Naive thymus-derived CD4-positive, alpha-beta T cell (primary cell): ENCODE results near the gene NIPAL3. TPM values are rescaled to one million over a fixed set of nuclear protein-coding genes. Genes with fewer than 3 reads are reported as not detected.

Experiments used
- ATAC-seq: fragments of 150-1000 bp; cut with Tn5 transposase; 2 replicates; pipeline ENCODE4 v1.10.0; 2021; ENCODE audit warnings: mild to moderate bottlenecking, moderate library complexity
- CTCF ChIA-PET: fragments of 350-600 bp; sonication (Branson Sonifier 250); formaldehyde crosslinking; loops from one replicate; lab custom pipeline; 2021; ENCODE audit warnings: antibody characterized with exemption; lab: Charles Lee
- POLR2A ChIA-PET: fragments of 350-600 bp; sonication (Branson Sonifier 250); formaldehyde crosslinking; loops from one replicate; lab custom pipeline; 2021; ENCODE audit warnings: antibody characterized with exemption, inconsistent platforms; lab: Charles Lee
- DNase-seq, 9 donors: peaks; one replicate each; pipeline versions ENCODE4 v3.0.0 to v3.0.0-alpha.2; 2020 to 2022; ENCODE audit warnings: mixed read lengths in 1 of 9
- H3K27ac ChIP-seq: one replicate; pipeline ENCODE4 v1.7.0; 2013; ENCODE audit warnings: mild to moderate bottlenecking, low read depth, low read length, moderate library complexity
- H3K27me3 ChIP-seq, 2 donors: one replicate each; pipeline ENCODE4 v1.7.0; 2013; ENCODE audit warnings: low read length in 2 of 2, mild to moderate bottlenecking in 2 of 2, moderate library complexity in 2 of 2; ENCODE audit not compliant: control insufficient read depth in 2 of 2, insufficient read depth in 2 of 2
- H3K36me3 ChIP-seq, 3 experiments: 1 replicate in 2 of 3; 2 replicates in 1 of 3; pipeline ENCODE4 v1.7.0; 2013; ENCODE audit warnings: low read length in 3 of 3, mild to moderate bottlenecking in 3 of 3, moderate library complexity in 1 of 3; ENCODE audit not compliant: insufficient read depth in 3 of 3, control insufficient read depth in 2 of 3
- H3K4me1 ChIP-seq, 2 donors: one replicate each; pipeline ENCODE4 v1.7.0; 2013; ENCODE audit warnings: low read length in 2 of 2, mild to moderate bottlenecking in 2 of 2, moderate library complexity in 1 of 2; ENCODE audit not compliant: control insufficient read depth in 2 of 2, insufficient read depth in 2 of 2
- H3K4me3 ChIP-seq: 2 replicates; pipeline ENCODE4 v1.7.0; 2013; ENCODE audit warnings: mild to moderate bottlenecking, low read length
- H3K9me3 ChIP-seq, 3 experiments: 1 replicate in 2 of 3; 2 replicates in 1 of 3; pipeline ENCODE4 v1.7.0; 2013; ENCODE audit warnings: low read length in 3 of 3; ENCODE audit not compliant: control insufficient read depth in 2 of 3
- H3K27ac Mint-ChIP-seq, 9 donors: one replicate each; pipeline ENCODE4 v1.8.0; 2020 to 2022; ENCODE audit warnings: mixed read lengths in 9 of 9, mild to moderate bottlenecking in 8 of 9, moderate library complexity in 5 of 9, inconsistent platforms in 2 of 9
- H3K27me3 Mint-ChIP-seq, 5 donors: one replicate each; pipeline ENCODE4 v1.8.0; 2021 to 2022; ENCODE audit warnings: mixed read lengths in 5 of 5, mild to moderate bottlenecking in 1 of 5
- H3K36me3 Mint-ChIP-seq, 5 donors: one replicate each; pipeline ENCODE4 v1.8.0; 2020 to 2022; ENCODE audit warnings: mixed read lengths in 5 of 5, mild to moderate bottlenecking in 3 of 5, inconsistent platforms in 1 of 5
- H3K4me1 Mint-ChIP-seq, 7 donors: one replicate each; pipeline ENCODE4 v1.8.0; 2020 to 2022; ENCODE audit warnings: mixed read lengths in 7 of 7, mild to moderate bottlenecking in 3 of 7, inconsistent platforms in 1 of 7
- H3K4me3 Mint-ChIP-seq, 10 donors: one replicate each; pipeline ENCODE4 v1.8.0; 2020 to 2022; ENCODE audit warnings: mild to moderate bottlenecking in 10 of 10, mixed read lengths in 10 of 10, moderate library complexity in 6 of 10, inconsistent platforms in 2 of 10
- H3K9me3 Mint-ChIP-seq, 11 donors: one replicate each; pipeline ENCODE4 v1.8.0; 2020 to 2022; ENCODE audit warnings: mixed read lengths in 11 of 11, mild to moderate bottlenecking in 4 of 11, inconsistent platforms in 1 of 11, moderate library complexity in 1 of 11
- intact Hi-C, 2 donors: fragments of 100-400 bp; cut with micrococcal nuclease; formaldehyde crosslinking; loops; one replicate each; pipeline ENCODE4 v1.15.1; 2023
- polyA plus RNA-seq, 2 donors: library from polyadenylated mRNA; unstranded; fragments of 300-500 nt; fragmentation: Illumina TruSeq; gene quantifications; one replicate each; pipeline ENCODE4 v1.2.3, GENCODE V29; 2021
- total RNA-seq, 6 experiments: library from RNA in 5 of 6; stranded (reverse) in 5 of 6; gene quantifications; 1 replicate in 5 of 6; 2 replicates in 1 of 6; pipeline ENCODE4 v1.2.3 and lab custom pipeline; 2021 to 2026

Gene NIPAL3
- total and polyA plus RNA-seq, 7 experiments from 2014 or later: 35.5 to 127 (median 63.7) TPM

DNA sequence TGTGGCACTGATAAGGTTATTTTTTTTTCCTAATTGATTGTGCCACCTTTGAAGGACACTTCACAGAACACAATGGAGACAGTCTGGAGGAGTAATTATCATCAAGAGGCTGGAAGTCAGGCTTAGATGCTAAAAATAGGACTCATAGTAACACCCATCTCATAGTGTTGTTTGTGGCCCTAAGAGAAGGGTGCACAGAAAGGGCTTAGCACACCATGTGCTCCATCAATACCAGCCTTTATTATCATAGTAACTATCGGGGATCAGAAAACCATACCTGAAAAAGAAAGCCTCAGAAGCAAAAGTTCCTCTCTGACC, 11.9 kb downstream of the NIPAL3 start:
- peaks cover 0 to 7% of the 10 kb centered on the region in 2 donors for H3K4me1 ChIP-seq
- H3K9me3 Mint-ChIP-seq: no peaks in the 10 kb centered on the region
- intact Hi-C loops: no loop called here
- no peaks in the 10 kb centered on the region for H3K27me3 Mint-ChIP-seq
- H3K36me3 ChIP-seq: peaks cover 1 to 60% (median 5%) of the 10 kb centered on the region in 3 experiments
- peak overlapping the region in 4 of 10 donors; percentile 24 to 37 (median 27) for H3K4me3 Mint-ChIP-seq
- H3K4me1 Mint-ChIP-seq: peaks cover 29 to 90% (median 81%) of the 10 kb centered on the region in 7 donors
- H3K4me3 ChIP-seq: no peak overlapping the region
- peak overlapping the region in 2 of 9 donors; percentile 56 to 78 for H3K27ac Mint-ChIP-seq
- H3K36me3 Mint-ChIP-seq: peaks cover 10 to 60% (median 34%) of the 10 kb centered on the region in 5 donors
- no peaks in the 10 kb centered on the region for H3K9me3 ChIP-seq
- no peak overlapping the region for H3K27ac ChIP-seq
- ChIA-PET CTCF (no interaction called here), POLR2A (no interaction called here)
- no peaks in the 10 kb centered on the region for H3K27me3 ChIP-seq
- ATAC-seq (no peak), DNase-seq (no peak)

DNA sequence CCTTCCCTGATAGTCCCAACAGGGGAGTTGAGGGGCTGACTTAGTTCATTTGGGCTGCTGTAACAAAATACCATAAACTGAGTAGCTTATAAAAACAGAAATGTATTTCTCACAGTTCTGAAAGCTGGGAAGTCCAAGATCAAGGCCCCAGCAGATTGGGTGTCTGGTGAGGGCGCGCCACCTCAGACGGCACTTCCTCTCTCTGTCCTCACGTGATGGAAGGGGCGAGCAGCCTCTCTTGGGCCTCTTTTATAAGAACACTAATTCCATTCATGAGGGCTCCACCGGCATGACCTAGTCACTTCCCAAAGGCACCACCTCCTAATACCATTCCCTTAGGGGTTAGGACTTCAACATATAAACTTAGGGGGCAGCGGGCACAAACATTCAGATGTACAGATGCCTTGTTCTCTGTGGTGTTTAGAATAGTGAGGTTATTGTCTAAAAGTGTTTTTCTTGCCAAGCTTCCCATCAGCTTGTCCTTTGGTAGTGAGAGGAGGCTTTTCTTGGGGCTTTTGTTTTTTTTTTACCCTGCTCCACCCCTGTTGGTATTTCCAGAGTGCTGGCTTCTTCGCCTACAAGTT, 20.3 kb downstream of the NIPAL3 start:
- Mint-ChIP-seq H3K27me3 (no peaks in the 10 kb centered on the region), H3K27ac (peak overlapping the region in 5 of 9 donors; percentile 2 to 85 (median 46)), H3K9me3 (no peaks in the 10 kb centered on the region), H3K36me3 (peaks cover 5 to 48% (median 20%) of the 10 kb centered on the region in 5 donors), H3K4me1 (peaks cover 16 to 75% (median 56%) of the 10 kb centered on the region in 7 donors), H3K4me3 (peak overlapping the region in 2 of 10 donors; percentile 29 to 40)
- ATAC-seq (no peak), DNase-seq (peak in 1 of 9 donors; percentile 14)
- Histone ChIP-seq H3K36me3 (peaks cover 0 to 47% (median 9%) of the 10 kb centered on the region in 3 experiments), H3K4me3 (no peak overlapping the region), H3K9me3 (no peaks in the 10 kb centered on the region), H3K4me1 (peaks cover 0 to 7% of the 10 kb centered on the region in 2 donors), H3K27ac (no peak overlapping the region), H3K27me3 (no peaks in the 10 kb centered on the region)
- ChIA-PET CTCF (interaction anchor here (0.9 to 1.0 kb wide), 3 partner anchors 43 to 151 kb away, joined by 3 to 4 read pairs (median 3); no protein-coding TSS in a partner anchor), POLR2A (interaction anchor here (1.2 kb wide), 1 partner anchor 16 kb away, joined by 3 read pairs; no protein-coding TSS in a partner anchor)
- intact Hi-C loops: no loop called here

DNA sequence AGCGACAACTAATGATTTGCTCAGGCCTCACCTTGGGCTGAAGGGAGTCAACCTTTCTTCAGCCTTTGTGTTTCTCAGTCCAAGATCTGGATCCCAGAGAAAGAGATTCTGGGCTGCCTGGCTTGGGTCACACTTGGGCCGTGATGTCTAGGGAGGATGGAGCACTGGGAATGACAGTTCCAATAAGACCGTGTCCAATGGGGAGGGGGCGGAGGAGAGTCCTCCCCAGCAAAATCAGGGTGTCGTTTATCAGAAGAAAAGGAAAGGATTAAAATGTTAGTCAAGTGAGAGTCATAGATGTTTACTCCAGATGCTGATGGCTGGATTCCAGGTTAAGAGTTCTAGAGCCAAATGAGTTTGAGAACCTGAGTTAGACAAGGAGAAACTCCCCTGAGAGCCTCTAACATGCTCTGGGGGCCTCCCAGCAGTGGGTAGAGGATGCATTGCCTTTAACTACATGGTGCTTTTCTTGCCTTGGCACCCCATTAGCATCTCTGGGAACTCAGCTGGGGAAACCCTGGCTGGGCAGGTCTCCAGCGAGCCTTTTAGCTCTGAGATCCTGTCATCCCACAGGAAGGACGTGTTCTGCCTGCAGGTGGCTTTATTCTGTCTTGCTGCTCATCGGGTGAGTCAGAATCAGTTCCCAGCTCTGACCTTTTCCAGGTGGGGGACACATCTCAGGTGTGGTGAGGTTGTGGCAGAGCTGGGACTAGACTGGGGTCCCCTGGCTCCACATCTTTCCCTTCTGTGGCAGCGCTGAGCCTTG, 22.2 kb downstream of the NIPAL3 start:
- no peak for ATAC-seq
- Mint-ChIP-seq H3K36me3 (peaks cover 11 to 61% (median 22%) of the 10 kb centered on the region in 5 donors), H3K27ac (peak overlapping the region in 5 of 9 donors; percentile 15 to 75 (median 58)), H3K27me3 (no peaks in the 10 kb centered on the region), H3K9me3 (no peaks in the 10 kb centered on the region), H3K4me1 (peaks cover 13 to 70% (median 51%) of the 10 kb centered on the region in 7 donors), H3K4me3 (no peak overlapping the region)
- H3K27ac ChIP-seq: no peak overlapping the region
- peaks cover 0 to 60% (median 9%) of the 10 kb centered on the region in 3 experiments for H3K36me3 ChIP-seq
- H3K27me3 ChIP-seq: no peaks in the 10 kb centered on the region
- intact Hi-C loops: no loop called here
- ChIA-PET POLR2A (interaction anchor here (0.9 kb wide), 1 partner anchor 65 kb away, joined by 3 read pairs; no protein-coding TSS in a partner anchor), CTCF (no interaction called here)
- no peaks in the 10 kb centered on the region for H3K9me3 ChIP-seq
- H3K4me1 ChIP-seq: peaks cover 0 to 7% of the 10 kb centered on the region in 2 donors
- H3K4me3 ChIP-seq: no peak overlapping the region
- no peak for DNase-seq

DNA sequence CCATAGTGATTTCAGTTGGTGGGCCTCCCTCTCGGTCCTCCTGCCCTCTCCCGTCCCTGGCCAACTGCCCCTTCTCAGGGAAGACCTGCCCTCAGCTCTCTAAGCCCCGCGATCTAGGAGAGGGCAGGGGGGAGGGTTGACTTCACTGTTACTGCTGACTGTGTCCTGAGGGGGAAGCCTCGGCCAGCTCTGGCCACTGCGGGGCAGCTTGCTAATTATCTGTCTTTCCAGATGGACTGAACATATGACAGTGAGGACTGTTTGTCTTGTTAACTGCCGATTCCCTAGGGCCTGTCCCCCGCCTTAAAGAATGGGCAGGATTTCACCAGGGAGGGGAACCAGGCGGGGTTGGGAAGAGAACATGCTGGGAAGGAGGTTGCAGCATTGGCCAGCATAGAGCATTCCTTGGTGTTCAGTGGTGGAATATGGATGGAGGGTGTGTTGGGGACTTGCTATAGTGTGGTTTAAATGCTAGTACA, 22.9 kb downstream of the NIPAL3 start:
- H3K9me3 Mint-ChIP-seq: no peaks in the 10 kb centered on the region
- DNase-seq: no peak
- ChIA-PET POLR2A (interaction anchor here (0.9 kb wide), 1 partner anchor 65 kb away, joined by 3 read pairs; no protein-coding TSS in a partner anchor), CTCF (no interaction called here)
- Histone ChIP-seq H3K27me3 (no peaks in the 10 kb centered on the region), H3K9me3 (no peaks in the 10 kb centered on the region), H3K4me1 (peaks cover 0 to 7% of the 10 kb centered on the region in 2 donors), H3K4me3 (no peak overlapping the region), H3K27ac (no peak overlapping the region), H3K36me3 (peaks cover 0 to 59% (median 4%) of the 10 kb centered on the region in 3 experiments)
- intact Hi-C loops: no loop called here
- H3K27ac Mint-ChIP-seq: peak overlapping the region in 6 of 9 donors; percentile 15 to 60 (median 43)
- peaks cover 8 to 60% (median 19%) of the 10 kb centered on the region in 5 donors for H3K36me3 Mint-ChIP-seq
- no peak for ATAC-seq
- H3K27me3 Mint-ChIP-seq: no peaks in the 10 kb centered on the region
- H3K4me3 Mint-ChIP-seq: no peak overlapping the region
- H3K4me1 Mint-ChIP-seq: peaks cover 12 to 64% (median 46%) of the 10 kb centered on the region in 7 donors

DNA sequence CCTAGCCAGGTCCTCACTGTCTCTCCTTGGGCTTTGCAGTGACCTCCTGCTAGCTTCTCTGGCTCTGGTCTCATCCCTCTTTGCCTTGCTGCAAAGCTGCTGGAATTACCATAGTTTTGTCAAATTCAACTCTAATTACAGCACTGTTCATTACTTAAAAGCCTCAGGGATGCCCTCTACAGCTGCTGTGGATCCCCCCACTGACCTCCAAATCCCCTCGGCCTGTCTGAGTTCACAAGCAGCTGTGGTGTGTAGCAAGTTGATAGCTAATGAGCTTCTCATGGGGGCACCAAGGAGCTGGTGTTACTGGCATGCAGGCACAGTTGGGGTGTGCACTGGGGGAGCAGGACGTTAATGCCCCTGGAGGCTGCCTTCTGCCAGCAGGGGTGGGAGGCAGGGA, 24.8 kb downstream of the NIPAL3 start:
- DNase-seq (no peak), ATAC-seq (no peak)
- Histone ChIP-seq H3K4me3 (no peak overlapping the region), H3K4me1 (peaks cover 0 to 6% of the 10 kb centered on the region in 2 donors), H3K27ac (no peak overlapping the region), H3K9me3 (no peaks in the 10 kb centered on the region), H3K36me3 (peaks cover 0 to 72% (median 4%) of the 10 kb centered on the region in 3 experiments), H3K27me3 (no peaks in the 10 kb centered on the region)
- Mint-ChIP-seq H3K27me3 (no peaks in the 10 kb centered on the region), H3K9me3 (no peaks in the 10 kb centered on the region), H3K27ac (peak overlapping the region in 3 of 9 donors; percentile 31 to 67 (median 55)), H3K4me1 (peaks cover 6 to 48% (median 36%) of the 10 kb centered on the region in 7 donors), H3K36me3 (peaks cover 15 to 60% (median 19%) of the 10 kb centered on the region in 5 donors), H3K4me3 (no peak overlapping the region)
- POLR2A ChIA-PET: interaction anchor here (1.0 kb wide), 1 partner anchor 10 kb away, joined by 3 read pairs; no protein-coding TSS in a partner anchor
- CTCF ChIA-PET: interaction anchor here (1.0 kb wide), 1 partner anchor 42 kb away, joined by 6 read pairs; no protein-coding TSS in a partner anchor
- intact Hi-C loops: no loop called here

DNA sequence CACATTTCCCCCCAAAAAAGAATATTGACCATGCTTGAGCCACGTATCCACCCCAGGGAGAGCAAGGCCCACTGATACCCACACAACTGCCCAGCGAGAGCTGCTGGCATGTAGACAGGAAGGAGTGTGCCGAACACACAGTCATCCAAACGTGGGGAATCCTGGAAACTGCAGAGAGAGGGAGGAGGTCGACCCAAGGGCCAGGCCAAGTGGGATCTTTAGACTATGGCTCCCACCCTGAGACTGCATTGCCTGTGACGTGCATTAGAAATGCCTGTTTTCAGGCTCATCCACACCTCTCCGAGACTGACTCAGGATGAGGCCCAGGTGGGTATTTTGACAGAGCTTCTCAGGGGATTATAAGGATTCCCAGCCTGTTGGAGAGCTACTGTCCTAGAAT, 25.9 kb downstream of the NIPAL3 start:
- ChIA-PET CTCF (interaction anchor here (0.6 kb wide), 1 partner anchor 48 kb away, joined by 3 read pairs; no protein-coding TSS in a partner anchor), POLR2A (interaction anchor here (1.0 to 1.9 kb wide), 3 partner anchors 9 to 74 kb away, joined by 3 to 5 read pairs (median 3); partner anchors contain the start of gene RCAN3)
- H3K27me3 Mint-ChIP-seq: no peaks in the 10 kb centered on the region

More for the DNA sequence above, 25.9 kb downstream of the NIPAL3 start:
- Histone ChIP-seq H3K27me3 (no peaks in the 10 kb centered on the region), H3K4me1 (no peaks in the 10 kb centered on the region), H3K9me3 (no peaks in the 10 kb centered on the region), H3K36me3 (peaks cover 0 to 82% (median 4%) of the 10 kb centered on the region in 3 experiments), H3K27ac (no peak overlapping the region), H3K4me3 (no peak overlapping the region)
- ATAC-seq (no peak), DNase-seq (no peak)
- H3K36me3 Mint-ChIP-seq: peaks cover 19 to 64% (median 28%) of the 10 kb centered on the region in 5 donors
- peaks cover 0 to 1% (median 0%) of the 10 kb centered on the region in 11 donors for H3K9me3 Mint-ChIP-seq
- intact Hi-C loops: no loop called here
- H3K4me1 Mint-ChIP-seq: peaks cover 3 to 39% (median 25%) of the 10 kb centered on the region in 7 donors
- peak overlapping the region in 1 of 10 donors; percentile 15 for H3K4me3 Mint-ChIP-seq
- H3K27ac Mint-ChIP-seq: peak overlapping the region in 7 of 9 donors; percentile 53 to 90 (median 82)
